NCI-H2227 treated with DMSO at 0.1 percent for 48 hours (cell line): ENCODE measurements around the gene RASA3.
"Not testable (repeated sequence)": the region's sequence is repeated elsewhere in the genome, so short reads cannot be mapped to it uniquely, and the experiment has no call there.

Experiments
- DNase-seq: peaks from one replicate; lab custom pipeline; 2025; lab: John Stamatoyannopoulos, UW

RASA3 gene

DNA sequence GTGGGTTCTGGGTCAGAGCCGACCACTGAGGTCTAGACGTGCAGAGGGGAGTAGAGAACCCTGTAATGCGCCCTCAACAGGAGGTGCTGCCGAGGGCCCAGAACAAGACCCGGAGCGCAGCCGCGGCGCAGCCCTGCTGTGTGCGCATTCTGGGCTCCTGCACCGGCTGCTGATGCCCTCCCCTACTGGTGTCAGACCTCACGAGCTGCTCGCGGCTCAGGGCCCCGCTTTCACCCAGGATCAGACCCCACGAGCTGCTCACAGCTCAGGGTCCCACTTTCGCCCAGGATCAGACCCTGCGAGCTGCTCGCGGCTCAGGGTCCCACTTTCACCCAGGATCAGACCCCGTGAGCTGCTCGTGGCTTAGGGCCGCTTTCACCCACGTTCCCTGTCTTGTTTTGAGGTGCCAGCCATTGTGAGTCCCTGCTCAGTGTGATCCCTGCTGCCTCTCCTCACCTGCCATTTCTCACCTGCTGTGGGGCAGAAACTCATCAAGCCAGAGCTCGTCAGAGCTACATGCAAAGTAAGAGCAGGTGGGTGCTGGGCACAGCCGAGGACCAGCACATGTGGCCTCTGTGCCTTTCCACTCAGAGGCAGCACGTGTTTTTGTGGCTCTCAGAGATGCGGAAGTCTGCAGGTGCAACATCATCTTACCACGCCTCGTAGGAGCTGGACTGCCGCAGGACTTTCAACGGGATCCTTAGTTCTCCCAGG, 111.5 kb downstream of the RASA3 start:
- no peak for DNase-seq

GRCh38 chr13:114020134-114020533, 112.3 kb downstream of the RASA3 start:
- DNase-seq: not testable (repeated sequence)

GRCh38 chr13:114019367-114019766, 113.1 kb downstream of the RASA3 start:
- no peak for DNase-seq

DNA sequence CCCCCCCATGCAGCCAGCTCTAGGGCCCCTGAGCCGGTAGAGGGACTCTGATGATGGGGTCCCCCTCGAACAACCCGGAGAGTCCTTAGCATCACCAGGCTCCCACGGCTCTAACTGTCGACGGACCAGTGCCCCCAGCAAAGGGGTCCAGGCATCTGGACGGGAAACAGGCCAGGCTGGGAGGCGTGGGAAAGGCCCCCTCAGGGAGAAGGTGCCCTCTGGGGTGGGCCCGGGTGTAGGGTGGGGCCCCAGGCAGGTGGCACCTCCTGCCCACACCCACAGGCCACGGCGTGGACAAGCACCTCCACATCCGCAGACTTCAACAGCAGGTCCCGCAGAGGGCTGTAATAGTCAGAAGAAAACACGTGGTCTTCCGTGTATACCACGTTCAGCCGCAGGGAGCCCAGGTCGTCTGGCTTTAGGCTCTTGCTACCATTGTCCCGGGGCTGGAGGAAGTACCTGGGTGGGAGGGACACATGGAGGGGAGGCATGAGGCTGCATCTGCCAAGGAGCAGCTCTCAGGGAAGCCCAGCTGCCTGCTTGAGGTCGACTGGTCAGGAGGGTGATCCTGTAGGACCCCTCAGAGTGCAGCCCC, 113.9 kb downstream of the RASA3 start:
- DNase-seq: no peak

GRCh38 chr13:114017966-114018365, 114.5 kb downstream of the RASA3 start:
- DNase-seq: no peak

DNA sequence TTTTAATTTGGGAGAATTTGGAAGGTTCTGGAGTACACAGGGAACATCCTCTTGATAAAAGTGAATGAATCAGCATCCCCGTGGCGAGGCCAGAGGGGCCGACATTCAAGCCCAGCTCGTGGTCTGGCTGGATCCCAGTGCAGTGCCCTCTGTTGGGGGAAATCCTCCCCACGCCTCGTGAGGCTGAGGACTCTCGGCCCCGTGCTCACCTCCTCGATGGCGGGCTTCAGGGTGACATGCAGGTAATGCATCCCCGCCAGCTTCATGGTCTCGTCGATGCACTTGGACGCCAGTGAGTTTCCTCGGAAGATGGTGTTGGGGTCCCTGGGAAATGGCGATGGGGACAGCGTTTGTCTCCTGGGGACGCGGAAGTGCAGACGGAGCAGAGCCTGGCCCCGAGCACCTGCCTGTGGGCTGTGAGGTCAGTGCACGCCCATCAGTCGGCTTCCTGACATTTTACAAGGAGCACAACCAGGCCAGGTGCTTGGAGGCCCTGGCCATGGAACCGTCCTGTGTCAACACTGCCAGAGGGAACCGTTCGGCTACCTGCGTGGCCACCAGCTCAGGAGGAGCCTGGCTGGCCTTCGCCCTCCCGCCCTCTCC, 115.3 kb downstream of the RASA3 start:
- no peak for DNase-seq

- no peak for DNase-seq
Observed at GRCh38 chr13:114016321-114017027, 115.9 kb downstream of the RASA3 start.

GRCh38 chr13:114015969-114016295, 116.5 kb downstream of the RASA3 start:
- DNase-seq: no peak

- no peak for DNase-seq
Observed at GRCh38 chr13:114015111-114015968, 117.1 kb downstream of the RASA3 start.

GRCh38 chr13:114013952-114014629, 118.3 kb downstream of the RASA3 start:
- DNase-seq: no peak

GRCh38 chr13:114013336-114013735, 119.1 kb downstream of the RASA3 start:
- DNase-seq: no peak

DNA sequence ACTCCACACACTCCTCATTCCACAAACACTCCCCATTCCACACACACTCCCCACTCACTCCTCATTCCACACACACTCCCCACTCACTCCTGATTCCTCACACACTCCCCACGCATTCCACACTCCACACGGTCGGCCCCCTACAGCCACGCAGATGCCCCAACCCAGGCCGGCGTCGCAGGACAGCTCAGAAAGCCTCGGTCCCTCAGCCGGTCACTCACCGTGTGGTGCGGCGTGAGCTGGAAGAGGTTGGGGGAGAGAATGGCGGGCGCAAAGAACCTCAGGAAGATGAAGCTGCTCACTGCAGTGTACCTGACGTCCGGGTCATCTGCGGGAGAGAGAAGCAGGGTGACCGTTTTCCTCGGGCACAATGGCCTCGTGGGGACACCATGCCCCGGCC, 119.5 kb downstream of the RASA3 start:
- DNase-seq: no peak

GRCh38 chr13:114012141-114012540, 120.3 kb downstream of the RASA3 start:
- DNase-seq: no peak

- DNase-seq: no peak
Observed at GRCh38 chr13:114011226-114011625, 121.2 kb downstream of the RASA3 start.

DNA sequence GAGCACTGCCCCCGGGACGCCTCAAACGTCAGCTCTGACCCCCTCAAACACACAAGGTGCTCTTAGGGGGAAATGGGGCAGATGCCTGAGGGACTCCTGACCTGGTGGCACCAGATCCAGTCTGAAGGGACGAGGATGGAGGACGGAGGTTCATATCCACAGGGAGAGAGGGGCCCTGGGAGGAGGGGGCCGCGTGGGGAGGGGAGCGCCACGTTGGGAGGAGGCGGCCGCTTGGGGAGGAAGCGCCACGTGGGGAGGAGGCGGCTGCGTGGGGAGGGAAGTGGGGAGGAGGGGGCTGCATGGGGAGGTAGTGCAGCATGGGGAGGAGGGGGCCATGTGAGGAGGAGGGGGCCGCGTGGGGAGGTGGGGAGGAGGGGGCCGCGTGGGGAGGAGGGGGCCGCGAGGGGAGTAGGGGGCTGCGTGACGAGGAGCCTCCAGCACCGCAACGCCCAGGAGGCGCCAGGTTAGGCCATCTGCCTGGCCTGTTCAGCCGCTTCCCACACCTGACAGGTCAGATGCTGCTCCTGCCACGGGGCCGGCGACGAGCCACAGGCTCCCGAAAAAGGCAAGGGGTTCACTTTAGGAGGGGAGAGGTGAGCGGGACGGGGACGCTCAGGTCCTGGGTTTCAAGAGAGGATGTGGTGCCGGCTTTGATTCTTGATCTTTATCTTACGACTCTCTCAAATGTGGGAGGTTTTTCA, 121.9 kb downstream of the RASA3 start:
- no peak for DNase-seq

GRCh38 chr13:114009590-114010400, 122.6 kb downstream of the RASA3 start:
- DNase-seq: no peak

DNA sequence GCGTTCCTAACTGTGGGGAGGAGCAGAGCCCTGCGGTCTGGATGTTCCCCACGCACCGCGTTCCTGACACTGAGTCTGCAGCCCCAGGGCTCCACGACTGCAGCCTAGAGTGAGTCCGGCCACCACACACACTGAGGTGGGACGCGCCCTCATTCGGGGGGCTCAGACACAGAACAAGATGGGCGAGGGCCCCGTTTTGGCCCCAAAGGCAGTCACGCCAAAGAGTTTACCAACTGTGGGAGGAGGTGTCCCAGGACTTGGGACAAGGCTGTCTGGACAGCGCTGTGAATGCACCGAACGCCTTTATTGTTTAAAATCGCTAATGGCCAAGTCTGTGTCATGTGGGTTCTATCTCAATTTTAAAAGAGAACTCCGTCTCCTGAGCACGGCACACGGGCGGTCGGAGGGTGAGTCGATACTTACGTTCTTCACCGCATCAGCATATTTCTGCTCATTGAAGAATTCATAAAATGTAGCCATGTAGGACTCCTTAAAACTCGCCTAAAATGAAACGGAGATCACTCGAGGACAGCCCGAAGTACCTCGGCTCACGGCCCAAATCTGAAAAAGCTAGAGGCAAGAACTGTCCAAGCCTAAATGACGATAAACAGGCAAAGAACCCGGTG, 123.3 kb downstream of the RASA3 start:
- no peak for DNase-seq

GRCh38 chr13:114007566-114007965, 124.9 kb downstream of the RASA3 start:
- no peak for DNase-seq

DNA sequence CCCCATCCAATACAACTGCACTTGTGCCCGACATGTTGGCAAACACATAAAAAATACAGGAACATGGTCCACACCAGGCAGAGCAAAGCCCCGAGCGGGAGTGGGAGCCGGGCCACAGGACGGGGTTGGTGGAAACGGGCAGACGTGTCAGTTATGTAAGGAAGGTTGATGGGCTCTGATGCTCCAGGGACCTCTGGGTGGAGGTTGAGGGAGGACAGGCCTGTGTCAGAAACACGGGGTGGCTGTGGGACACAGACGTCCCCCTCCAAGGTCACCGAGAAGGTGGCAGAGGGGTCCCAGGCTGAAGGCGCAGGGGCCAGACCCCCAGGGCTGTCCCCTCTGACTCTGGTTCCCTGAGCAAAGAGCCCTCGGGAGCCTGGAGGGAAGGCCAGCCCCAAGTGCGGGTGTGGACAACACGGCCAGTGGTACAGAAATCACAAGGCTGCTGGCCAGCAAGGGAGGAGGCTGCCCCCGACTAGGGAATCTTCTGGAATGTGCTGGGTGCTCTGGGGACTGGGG, 127.2 kb downstream of the RASA3 start:
- no peak for DNase-seq
